Measurements from ENCODE around the gene PKD2L2. TPM values are rescaled to one million over a fixed set of nuclear protein-coding genes. Genes with fewer than 3 reads are reported as not detected.

The PKD2L2 gene
- total RNA-seq, 2 experiments from 2014 or later, result not detected

- no peaks in the 10 kb centered on the region for H3K79me2 ChIP-seq (ENCODE audit: insufficient read depth, low read depth, low read length)
- DNase-seq (ENCODE audit: low spot score), result no peak
- no peaks in the 10 kb centered on the region for H3K9me2 ChIP-seq (ENCODE audit: insufficient read depth, low read length)
- no peaks in the 10 kb centered on the region for H3K4me1 ChIP-seq (ENCODE audit: insufficient read depth, low read length, poor library complexity, severe bottlenecking)
- ChIA-PET POLR2A (interaction anchor here (0.6 kb wide), 1 partner anchor 131 kb away, joined by 3 read pairs; no protein-coding TSS in a partner anchor), CTCF (ENCODE audit: unreplicated experiment) (no interaction called here)
- intact Hi-C loops (cut with micrococcal nuclease; ENCODE audit: unreplicated experiment), result no loop called here
- no peak overlapping the region for H3K27ac ChIP-seq (ENCODE audit: low read depth, low read length, poor library complexity, severe bottlenecking)
- no peak for TF ChIP-seq EZH2phosphoT487 (IDR thresholded peaks at IDR 0.05; ENCODE audit: borderline replicate concordance, low read depth, low read length)
- peak; percentile 35; the same call in 1 of the 2 replicates for TF ChIP-seq CTCF (conservative IDR thresholded peaks at IDR 0.05; ENCODE audit: low read length)
- no peaks in the 10 kb centered on the region for H3K9me3 ChIP-seq (ENCODE audit: low read length)
- H3K4me3 ChIP-seq (ENCODE audit: low read depth, low read length, poor library complexity, severe bottlenecking), result no peak overlapping the region
- H3K36me3 ChIP-seq (ENCODE audit: insufficient read depth, low read length), result no peaks in the 10 kb centered on the region
- H2AFZ ChIP-seq (ENCODE audit: low read length), result no peak overlapping the region
- BruUV-seq (replicated peaks), result TSS peak; percentile 25
- no peak overlapping the region for H3K4me2 ChIP-seq (ENCODE audit: low read length)
- no peaks in the 10 kb centered on the region for H4K20me1 ChIP-seq (ENCODE audit: insufficient read depth, low read length)
Measured at GRCh38 chr5:137923856-137924255, 34.6 kb downstream of the PKD2L2 start.

GRCh38 chr5:137932800-137933199, 43.5 kb downstream of the PKD2L2 start:
- intact Hi-C loops (cut with micrococcal nuclease; ENCODE audit: unreplicated experiment), result no loop called here
- H3K4me2 ChIP-seq (ENCODE audit: low read length), result no peak overlapping the region
- H2AFZ ChIP-seq (ENCODE audit: low read length), result no peak overlapping the region
- H3K36me3 ChIP-seq (ENCODE audit: insufficient read depth, low read length), result peaks cover 12% of the 10 kb centered on the region
- H3K27ac ChIP-seq (ENCODE audit: low read depth, low read length, poor library complexity, severe bottlenecking), result no peak overlapping the region
- CTCF ChIA-PET (ENCODE audit: unreplicated experiment), result no interaction called here
- no TSS peak for BruUV-seq (replicated peaks)
- no peaks in the 10 kb centered on the region for H3K4me1 ChIP-seq (ENCODE audit: insufficient read depth, low read length, poor library complexity, severe bottlenecking)
- no peaks in the 10 kb centered on the region for H3K9me2 ChIP-seq (ENCODE audit: insufficient read depth, low read length)
- POLR2A ChIA-PET, result no interaction called here
- no peaks in the 10 kb centered on the region for H4K20me1 ChIP-seq (ENCODE audit: insufficient read depth, low read length)
- no peak for DNase-seq (ENCODE audit: low spot score)
- H3K4me3 ChIP-seq (ENCODE audit: low read depth, low read length, poor library complexity, severe bottlenecking), result no peak overlapping the region
- no peaks in the 10 kb centered on the region for H3K79me2 ChIP-seq (ENCODE audit: insufficient read depth, low read depth, low read length)
- no peaks in the 10 kb centered on the region for H3K9me3 ChIP-seq (ENCODE audit: low read length)
- TF ChIP-seq CTCF (conservative IDR thresholded peaks at IDR 0.05; ENCODE audit: low read length) (no peak), EZH2phosphoT487 (IDR thresholded peaks at IDR 0.05; ENCODE audit: borderline replicate concordance, low read depth, low read length) (no peak)

GRCh38 chr5:137933491-137933911, 44.2 kb downstream of the PKD2L2 start:
- Histone ChIP-seq H4K20me1 (ENCODE audit: insufficient read depth, low read length) (no peaks in the 10 kb centered on the region), H3K9me3 (ENCODE audit: low read length) (no peaks in the 10 kb centered on the region), H3K79me2 (ENCODE audit: insufficient read depth, low read depth, low read length) (no peaks in the 10 kb centered on the region), H3K4me3 (ENCODE audit: low read depth, low read length, poor library complexity, severe bottlenecking) (no peak overlapping the region), H3K4me1 (ENCODE audit: insufficient read depth, low read length, poor library complexity, severe bottlenecking) (no peaks in the 10 kb centered on the region), H3K9me2 (ENCODE audit: insufficient read depth, low read length) (no peaks in the 10 kb centered on the region), H2AFZ (ENCODE audit: low read length) (no peak overlapping the region), H3K36me3 (ENCODE audit: insufficient read depth, low read length) (peaks cover 15% of the 10 kb centered on the region), H3K4me2 (ENCODE audit: low read length) (no peak overlapping the region), H3K27ac (ENCODE audit: low read depth, low read length, poor library complexity, severe bottlenecking) (no peak overlapping the region)
- ChIA-PET CTCF (ENCODE audit: unreplicated experiment) (no interaction called here), POLR2A (interaction anchor here (0.5 kb wide), 1 partner anchor 107 kb away, joined by 4 read pairs; no protein-coding TSS in a partner anchor)
- no peak for DNase-seq (ENCODE audit: low spot score)
- intact Hi-C loops (cut with micrococcal nuclease; ENCODE audit: unreplicated experiment), result no loop called here
- no TSS peak for BruUV-seq (replicated peaks)
- TF ChIP-seq EZH2phosphoT487 (IDR thresholded peaks at IDR 0.05; ENCODE audit: borderline replicate concordance, low read depth, low read length) (no peak), CTCF (conservative IDR thresholded peaks at IDR 0.05; ENCODE audit: low read length) (no peak)

All from OCI-LY7 (cell line).